PC-3 (cell line): ENCODE data around the gene KAT2B. TPM values are rescaled to one million over a fixed set of nuclear protein-coding genes. Genes with fewer than 3 reads are reported as not detected.

Experiments
- ATAC-seq: fragments of 200-7000 bp; cut with Tn5 transposase; 2 replicates; pipeline ENCODE4 v1.9.1; 2020; ENCODE audit warnings: mild to moderate bottlenecking, moderate library complexity
- BruUV-seq: library from RNA; stranded (reverse); fragments of 400-500 nt; replicated peaks from 2 replicates; lab custom pipeline; 2021; lab: Mats Ljungman, UMichigan
- CTCF ChIA-PET: fragments of 300-600 bp; sonication (Branson Sonifier 250); formaldehyde crosslinking; loops from one replicate; lab custom pipeline; 2022; ENCODE audit warnings: antibody characterized with exemption; lab: Charles Lee
- POLR2A ChIA-PET: fragments of 300-600 bp; sonication (Branson Sonifier 250); formaldehyde crosslinking; loops from one replicate; lab custom pipeline; 2022; ENCODE audit warnings: antibody characterized with exemption; ENCODE audit not compliant: unreplicated experiment; lab: Charles Lee
- DNase-seq: peaks from one replicate; pipeline ENCODE4 v3.0.0-alpha.2; 2015
- H2AFZ ChIP-seq: fragments of 300-600 bp; sonication (generic); 2 replicates; pipeline ENCODE4 v1.6.0; 2016; ENCODE audit warnings: antibody characterized with exemption, low read length
- H3F3A ChIP-seq: fragments of 300-600 bp; sonication (generic); one replicate; pipeline ENCODE4 v1.6.0; 2017; ENCODE audit warnings: antibody characterized with exemption, low read length, control low read depth, mild to moderate bottlenecking; ENCODE audit not compliant: unreplicated experiment
- H3K27ac ChIP-seq: fragments of 300-600 bp; sonication (generic); 2 replicates; pipeline ENCODE4 v1.5.1; 2016; ENCODE audit warnings: mild to moderate bottlenecking, low read length
- H3K27me3 ChIP-seq: fragments of 300-600 bp; sonication (generic); 2 replicates; pipeline ENCODE4 v1.6.1; 2016; ENCODE audit warnings: low read length, mixed read lengths
- H3K36me3 ChIP-seq: fragments of 300-600 bp; sonication (generic); 2 replicates; pipeline ENCODE4 v1.6.1; 2016; ENCODE audit warnings: low read depth, mixed run types, low read length, mixed read lengths
- H3K4me1 ChIP-seq: fragments of 300-600 bp; sonication (generic); 2 replicates; pipeline ENCODE4 v1.5.1; 2016; ENCODE audit warnings: low read length; ENCODE audit not compliant: insufficient read depth
- H3K4me2 ChIP-seq: fragments of 300-600 bp; sonication (generic); 2 replicates; pipeline ENCODE4 v1.6.0; 2016; ENCODE audit warnings: low read length
- H3K4me3 ChIP-seq: fragments of 300-600 bp; sonication (generic); 2 replicates; pipeline ENCODE4 v1.5.1; 2016; ENCODE audit warnings: mild to moderate bottlenecking, low read length, mixed read lengths
- H3K79me2 ChIP-seq: fragments of 300-600 bp; sonication (generic); 2 replicates; pipeline ENCODE4 v1.6.1; 2017; ENCODE audit warnings: low read length, mixed read lengths
- H3K9ac ChIP-seq: fragments of 300-600 bp; sonication (generic); 2 replicates; pipeline ENCODE4 v1.6.0; 2016; ENCODE audit warnings: mild to moderate bottlenecking, low read length
- H3K9me2 ChIP-seq: fragments of 300-600 bp; sonication (generic); replicated peaks from 2 replicates; pipeline ENCODE4 v1.6.1; 2016; ENCODE audit warnings: mixed run types, low read length, mixed read lengths
- H3K9me3 ChIP-seq: fragments of 300-600 bp; sonication (generic); 2 replicates; pipeline ENCODE4 v1.6.1; 2016; ENCODE audit warnings: low read length, mixed read lengths
- H4K20me1 ChIP-seq: fragments of 300-600 bp; sonication (generic); 2 replicates; pipeline ENCODE4 v1.6.1; 2016; ENCODE audit warnings: low read length, mixed read lengths
- CTCF ChIP-seq: fragments of 300-600 bp; sonication (generic); conservative IDR thresholded peaks from 2 replicates; pipeline ENCODE4 v1.5.1; 2017; ENCODE audit warnings: antibody characterized with exemption, low read depth, mild to moderate bottlenecking, low read length
- EZH2 ChIP-seq: fragments of 300-600 bp; sonication (generic); IDR thresholded peaks from one replicate; pipeline ENCODE4 v1.6.1; 2017; ENCODE audit warnings: antibody characterized with exemption, mild to moderate bottlenecking, low read length; ENCODE audit not compliant: unreplicated experiment
- EZH2phosphoT487 ChIP-seq: fragments of 300-600 bp; sonication (generic); IDR thresholded peaks from 2 replicates; pipeline ENCODE4 v1.6.1; 2018; ENCODE audit warnings: mild to moderate bottlenecking, antibody characterized with exemption, low read length, borderline replicate concordance
- intact Hi-C: fragments of 100-400 bp; cut with micrococcal nuclease; formaldehyde crosslinking; loops from 2 replicates; pipeline ENCODE4 v1.9.0; 2023
- total RNA-seq: library from RNA; depleted of rRNA; stranded (reverse); fragments of >200 nt; gene quantifications from 2 replicates; pipeline ENCODE4 v1.2.3, GENCODE V29; 2014

KAT2B gene
- total RNA-seq, 1 experiment from 2014 or later: 11.9 TPM

GRCh38 chr3:20064387-20064786 is 24.1 kb downstream of the KAT2B start:
- no TSS peak for BruUV-seq

GRCh38 chr3:20064796-20065564 is 24.7 kb downstream of the KAT2B start:
- Histone ChIP-seq H3K9me2 (no peaks in the 10 kb centered on the region), H3K9ac (no peak overlapping the region), H3K79me2 (no peaks in the 10 kb centered on the region), H4K20me1 (no peaks in the 10 kb centered on the region), H3K4me3 (no peak overlapping the region), H3K4me2 (no peak overlapping the region), H3K9me3 (no peaks in the 10 kb centered on the region), H3K36me3 (no peaks in the 10 kb centered on the region), H3K4me1 (peaks cover 29% of the 10 kb centered on the region), H3K27ac (no peak overlapping the region), H3K27me3 (no peaks in the 10 kb centered on the region), H2AFZ (no peak overlapping the region), H3F3A (no peaks in the 10 kb centered on the region)
- no TSS peak for BruUV-seq
- TF ChIP-seq EZH2: no peak
- TF ChIP-seq EZH2phosphoT487: no peak
- no peak for TF ChIP-seq CTCF
- ChIA-PET POLR2A (no interaction called here), CTCF (no interaction called here)
- no peak for DNase-seq
- intact Hi-C loops: no loop called here
- ATAC-seq: no peak

More at GRCh38 chr3:20064387-20064786, 24.1 kb downstream of the KAT2B start:
- Histone ChIP-seq H3K4me2 (no peak overlapping the region), H3K27me3 (no peaks in the 10 kb centered on the region), H3K9ac (no peak overlapping the region), H3K27ac (no peak overlapping the region), H3K4me3 (no peak overlapping the region), H3F3A (no peaks in the 10 kb centered on the region), H3K4me1 (peaks cover 29% of the 10 kb centered on the region), H2AFZ (no peak overlapping the region), H3K79me2 (no peaks in the 10 kb centered on the region), H3K9me3 (no peaks in the 10 kb centered on the region), H4K20me1 (no peaks in the 10 kb centered on the region), H3K9me2 (no peaks in the 10 kb centered on the region), H3K36me3 (no peaks in the 10 kb centered on the region)
- POLR2A ChIA-PET: no interaction called here
- ATAC-seq (no peak), DNase-seq (no peak)
- CTCF ChIA-PET: interaction anchor here (0.7 kb wide), 1 partner anchor 23 kb away, joined by 3 read pairs; no protein-coding TSS in a partner anchor
- TF ChIP-seq EZH2 (no peak), CTCF (no peak), EZH2phosphoT487 (no peak)
- intact Hi-C loops: no loop called here

- H3K4me1 ChIP-seq: peaks cover 25% of the 10 kb centered on the region
These were observed 25.8 kb downstream of the KAT2B start for GRCh38 chr3:20066079-20066478.

More at GRCh38 chr3:20066079-20066478, 25.8 kb downstream of the KAT2B start:
- Histone ChIP-seq H4K20me1 (no peaks in the 10 kb centered on the region), H3K9me3 (no peaks in the 10 kb centered on the region), H2AFZ (no peak overlapping the region), H3K36me3 (no peaks in the 10 kb centered on the region), H3K4me2 (no peak overlapping the region), H3K27me3 (no peaks in the 10 kb centered on the region), H3F3A (no peaks in the 10 kb centered on the region), H3K79me2 (no peaks in the 10 kb centered on the region), H3K9me2 (no peaks in the 10 kb centered on the region), H3K9ac (no peak overlapping the region), H3K27ac (no peak overlapping the region), H3K4me3 (no peak overlapping the region)
- intact Hi-C loops: no loop called here
- ATAC-seq (no peak), DNase-seq (no peak)
- TF ChIP-seq EZH2 (no peak), CTCF (no peak), EZH2phosphoT487 (no peak)
- CTCF ChIA-PET: no interaction called here
- BruUV-seq: no TSS peak
- POLR2A ChIA-PET: no interaction called here
